ENCODE results near the gene ZNF580.
A peak's percentile ranks its signal among the peaks of the same experiment; 100 is the strongest.

Gene ZNF580

DNA sequence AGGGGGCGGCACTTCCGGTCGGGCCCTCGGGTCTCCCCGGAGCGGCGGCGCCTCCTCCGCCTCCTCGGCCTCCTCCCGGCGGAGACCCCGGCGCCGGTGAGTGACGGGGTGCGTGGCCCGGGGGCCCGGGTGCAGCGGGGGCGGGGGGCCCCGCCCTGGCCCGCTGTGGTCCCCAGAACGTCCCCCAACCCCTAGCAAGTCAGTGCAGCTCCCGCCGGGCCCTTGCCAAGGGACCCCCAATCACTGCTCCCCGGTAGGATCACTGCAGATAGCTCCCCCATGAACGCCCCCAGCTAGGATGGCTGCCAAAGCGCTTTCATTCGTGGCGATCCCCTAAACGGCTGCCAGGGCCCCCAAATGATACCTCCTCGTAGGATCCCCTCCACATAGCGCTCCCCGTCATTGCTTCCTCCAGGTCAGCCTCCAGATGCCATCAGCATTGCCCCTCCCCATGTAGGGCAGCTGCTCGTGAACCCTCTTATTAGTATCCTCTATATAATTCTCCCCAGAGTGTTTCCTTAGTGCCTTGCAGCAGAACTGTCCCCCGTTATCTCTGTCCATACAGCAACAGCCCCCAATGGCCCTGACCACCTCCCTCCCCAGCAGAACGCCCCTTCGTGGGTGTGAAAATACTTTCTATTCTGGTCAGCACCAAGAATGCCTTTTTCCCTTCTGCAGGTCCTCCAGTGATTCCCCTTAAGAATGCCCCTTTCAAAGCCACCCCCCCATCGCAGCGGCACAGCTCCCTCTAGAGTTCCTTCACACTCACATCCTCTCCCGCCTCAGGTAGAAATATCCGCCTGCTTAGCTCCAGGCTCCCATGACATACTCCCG lies 34.9 kb upstream of the ZNF580 start, which contains the start of gene ZNF865:
Gene ZNF865 (plus strand): TSS at position 11 of the 834 bp plus-strand sequence. CDS start 7,972 bp downstream, outside the sequence.
- peak; percentile 72 for ATAC-seq
- TF ChIP-seq, protein P1, sequence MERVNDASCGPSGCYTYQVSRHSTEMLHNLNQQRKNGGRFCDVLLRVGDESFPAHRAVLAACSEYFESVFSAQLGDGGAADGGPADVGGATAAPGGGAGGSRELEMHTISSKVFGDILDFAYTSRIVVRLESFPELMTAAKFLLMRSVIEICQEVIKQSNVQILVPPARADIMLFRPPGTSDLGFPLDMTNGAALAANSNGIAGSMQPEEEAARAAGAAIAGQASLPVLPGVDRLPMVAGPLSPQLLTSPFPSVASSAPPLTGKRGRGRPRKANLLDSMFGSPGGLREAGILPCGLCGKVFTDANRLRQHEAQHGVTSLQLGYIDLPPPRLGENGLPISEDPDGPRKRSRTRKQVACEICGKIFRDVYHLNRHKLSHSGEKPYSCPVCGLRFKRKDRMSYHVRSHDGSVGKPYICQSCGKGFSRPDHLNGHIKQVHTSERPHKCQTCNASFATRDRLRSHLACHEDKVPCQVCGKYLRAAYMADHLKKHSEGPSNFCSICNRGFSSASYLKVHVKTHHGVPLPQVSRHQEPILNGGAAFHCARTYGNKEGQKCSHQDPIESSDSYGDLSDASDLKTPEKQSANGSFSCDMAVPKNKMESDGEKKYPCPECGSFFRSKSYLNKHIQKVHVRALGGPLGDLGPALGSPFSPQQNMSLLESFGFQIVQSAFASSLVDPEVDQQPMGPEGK (CRISPR knock-in tag; IDR thresholded peaks at IDR 0.05; ENCODE audit: borderline replicate concordance), result peak; percentile 28; the same call in 1 of the 2 replicates
- TF ChIP-seq, protein P2, sequence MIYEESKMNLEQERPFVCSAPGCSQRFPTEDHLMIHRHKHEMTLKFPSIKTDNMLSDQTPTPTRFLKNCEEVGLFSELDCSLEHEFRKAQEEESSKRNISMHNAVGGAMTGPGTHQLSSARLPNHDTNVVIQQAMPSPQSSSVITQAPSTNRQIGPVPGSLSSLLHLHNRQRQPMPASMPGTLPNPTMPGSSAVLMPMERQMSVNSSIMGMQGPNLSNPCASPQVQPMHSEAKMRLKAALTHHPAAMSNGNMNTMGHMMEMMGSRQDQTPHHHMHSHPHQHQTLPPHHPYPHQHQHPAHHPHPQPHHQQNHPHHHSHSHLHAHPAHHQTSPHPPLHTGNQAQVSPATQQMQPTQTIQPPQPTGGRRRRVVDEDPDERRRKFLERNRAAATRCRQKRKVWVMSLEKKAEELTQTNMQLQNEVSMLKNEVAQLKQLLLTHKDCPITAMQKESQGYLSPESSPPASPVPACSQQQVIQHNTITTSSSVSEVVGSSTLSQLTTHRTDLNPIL (CRISPR knock-in tag; IDR thresholded peaks at IDR 0.05; ENCODE audit: low read depth), result no peak
- no peak for TF ChIP-seq ARNTL (CRISPR knock-in tag; IDR thresholded peaks at IDR 0.05; ENCODE audit: borderline replicate concordance, low read depth)
- no peak for TF ChIP-seq RARB (CRISPR knock-in tag; IDR thresholded peaks at IDR 0.05)
- TF ChIP-seq BACH2 (CRISPR knock-in tag; IDR thresholded peaks at IDR 0.05; ENCODE audit: borderline replicate concordance), result no peak
- no peak for TF ChIP-seq GLIS3 (CRISPR knock-in tag; IDR thresholded peaks at IDR 0.05)
- TF ChIP-seq, protein P3, sequence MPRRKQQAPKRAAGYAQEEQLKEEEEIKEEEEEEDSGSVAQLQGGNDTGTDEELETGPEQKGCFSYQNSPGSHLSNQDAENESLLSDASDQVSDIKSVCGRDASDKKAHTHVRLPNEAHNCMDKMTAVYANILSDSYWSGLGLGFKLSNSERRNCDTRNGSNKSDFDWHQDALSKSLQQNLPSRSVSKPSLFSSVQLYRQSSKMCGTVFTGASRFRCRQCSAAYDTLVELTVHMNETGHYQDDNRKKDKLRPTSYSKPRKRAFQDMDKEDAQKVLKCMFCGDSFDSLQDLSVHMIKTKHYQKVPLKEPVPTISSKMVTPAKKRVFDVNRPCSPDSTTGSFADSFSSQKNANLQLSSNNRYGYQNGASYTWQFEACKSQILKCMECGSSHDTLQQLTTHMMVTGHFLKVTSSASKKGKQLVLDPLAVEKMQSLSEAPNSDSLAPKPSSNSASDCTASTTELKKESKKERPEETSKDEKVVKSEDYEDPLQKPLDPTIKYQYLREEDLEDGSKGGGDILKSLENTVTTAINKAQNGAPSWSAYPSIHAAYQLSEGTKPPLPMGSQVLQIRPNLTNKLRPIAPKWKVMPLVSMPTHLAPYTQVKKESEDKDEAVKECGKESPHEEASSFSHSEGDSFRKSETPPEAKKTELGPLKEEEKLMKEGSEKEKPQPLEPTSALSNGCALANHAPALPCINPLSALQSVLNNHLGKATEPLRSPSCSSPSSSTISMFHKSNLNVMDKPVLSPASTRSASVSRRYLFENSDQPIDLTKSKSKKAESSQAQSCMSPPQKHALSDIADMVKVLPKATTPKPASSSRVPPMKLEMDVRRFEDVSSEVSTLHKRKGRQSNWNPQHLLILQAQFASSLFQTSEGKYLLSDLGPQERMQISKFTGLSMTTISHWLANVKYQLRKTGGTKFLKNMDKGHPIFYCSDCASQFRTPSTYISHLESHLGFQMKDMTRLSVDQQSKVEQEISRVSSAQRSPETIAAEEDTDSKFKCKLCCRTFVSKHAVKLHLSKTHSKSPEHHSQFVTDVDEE (CRISPR knock-in tag; IDR thresholded peaks at IDR 0.05), result no peak

DNA sequence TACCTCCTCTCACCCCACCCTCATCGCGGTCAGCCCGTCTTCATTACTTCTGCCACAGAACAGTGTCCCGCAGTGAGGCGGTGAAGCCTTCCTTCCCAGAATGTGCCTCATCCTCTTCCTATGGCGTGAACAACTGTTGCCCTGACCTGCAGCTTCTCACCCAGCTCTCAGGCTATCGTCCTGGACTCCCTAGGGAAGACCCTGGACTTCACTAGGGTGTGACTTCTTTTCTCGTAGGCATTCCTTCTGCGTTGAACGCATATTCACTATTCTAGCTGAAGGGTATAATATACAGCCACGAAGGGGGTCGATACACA lies 34.4 kb upstream of the ZNF580 start:
- TF ChIP-seq, protein P2 (CRISPR knock-in tag; IDR thresholded peaks at IDR 0.05; ENCODE audit: low read depth), result no peak
- TF ChIP-seq ZNF70 (CRISPR knock-in tag; IDR thresholded peaks at IDR 0.05), result no peak
- TF ChIP-seq RARB (CRISPR knock-in tag; IDR thresholded peaks at IDR 0.05), result no peak
- no peak for TF ChIP-seq TCF4 (CRISPR knock-in tag; IDR thresholded peaks at IDR 0.05; ENCODE audit: borderline replicate concordance)
- TF ChIP-seq, protein P4, sequence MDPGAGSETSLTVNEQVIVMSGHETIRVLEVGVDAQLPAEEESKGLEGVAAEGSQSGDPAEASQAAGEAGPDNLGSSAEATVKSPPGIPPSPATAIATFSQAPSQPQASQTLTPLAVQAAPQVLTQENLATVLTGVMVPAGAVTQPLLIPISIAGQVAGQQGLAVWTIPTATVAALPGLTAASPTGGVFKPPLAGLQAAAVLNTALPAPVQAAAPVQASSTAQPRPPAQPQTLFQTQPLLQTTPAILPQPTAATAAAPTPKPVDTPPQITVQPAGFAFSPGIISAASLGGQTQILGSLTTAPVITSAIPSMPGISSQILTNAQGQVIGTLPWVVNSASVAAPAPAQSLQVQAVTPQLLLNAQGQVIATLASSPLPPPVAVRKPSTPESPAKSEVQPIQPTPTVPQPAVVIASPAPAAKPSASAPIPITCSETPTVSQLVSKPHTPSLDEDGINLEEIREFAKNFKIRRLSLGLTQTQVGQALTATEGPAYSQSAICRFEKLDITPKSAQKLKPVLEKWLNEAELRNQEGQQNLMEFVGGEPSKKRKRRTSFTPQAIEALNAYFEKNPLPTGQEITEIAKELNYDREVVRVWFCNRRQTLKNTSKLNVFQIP (CRISPR knock-in tag; IDR thresholded peaks at IDR 0.05; ENCODE audit: borderline replicate concordance, low read depth), result no peak
- no peak for TF ChIP-seq OSR1 (CRISPR knock-in tag; IDR thresholded peaks at IDR 0.05)
- no peak for TF ChIP-seq ZNF8 (CRISPR knock-in tag; IDR thresholded peaks at IDR 0.05)
- TF ChIP-seq, protein P1 (CRISPR knock-in tag; IDR thresholded peaks at IDR 0.05; ENCODE audit: borderline replicate concordance), result no peak
- no peak for TF ChIP-seq ZFP3 (CRISPR knock-in tag; IDR thresholded peaks at IDR 0.05)
- TF ChIP-seq ZNF565 (CRISPR knock-in tag; conservative IDR thresholded peaks at IDR 0.05; ENCODE audit: low read depth), result no peak
- TF ChIP-seq ISL1 (CRISPR knock-in tag; IDR thresholded peaks at IDR 0.05), result no peak
- TF ChIP-seq CSDC2 (CRISPR knock-in tag; IDR thresholded peaks at IDR 0.05), result no peak
- TF ChIP-seq SNAI2 (CRISPR knock-in tag; IDR thresholded peaks at IDR 0.05), result no peak
- no peak for ATAC-seq

DNA sequence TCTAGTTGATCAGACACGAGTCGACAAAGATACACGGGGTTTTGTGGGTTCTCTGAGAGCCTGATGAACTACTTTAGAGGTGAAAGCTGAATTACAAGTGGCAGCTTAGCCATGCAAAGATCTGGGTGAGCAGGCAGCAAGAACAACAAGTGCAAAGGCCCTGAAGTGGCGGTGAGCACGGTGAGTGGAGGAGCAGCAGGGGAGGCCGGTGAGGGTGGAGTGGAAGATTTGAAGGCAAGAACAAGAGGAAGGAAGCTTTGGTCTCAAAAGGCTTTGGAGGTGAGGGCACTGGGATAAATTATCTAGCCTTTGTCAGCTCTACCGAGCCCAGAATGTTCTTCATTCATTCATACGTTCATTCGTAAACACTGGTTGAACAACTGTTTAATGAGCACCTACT lies 34.0 kb upstream of the ZNF580 start:
- ATAC-seq, result no peak
- no peak for TF ChIP-seq TCF4 (CRISPR knock-in tag; IDR thresholded peaks at IDR 0.05; ENCODE audit: borderline replicate concordance)
